DLD1 (cell line): ENCODE results near the gene ZNF527.
"Not testable (repeated sequence)": the region's sequence is repeated elsewhere in the genome, so short reads cannot be mapped to it uniquely, and the experiment has no call there.

Experiments used
- in situ Hi-C: cut with HindIII; loops from 2 replicates; pipeline ENCODE4 v1.10.0; 2017; ENCODE audit warnings: low sequenced_read_pairs

Gene ZNF527

DNA sequence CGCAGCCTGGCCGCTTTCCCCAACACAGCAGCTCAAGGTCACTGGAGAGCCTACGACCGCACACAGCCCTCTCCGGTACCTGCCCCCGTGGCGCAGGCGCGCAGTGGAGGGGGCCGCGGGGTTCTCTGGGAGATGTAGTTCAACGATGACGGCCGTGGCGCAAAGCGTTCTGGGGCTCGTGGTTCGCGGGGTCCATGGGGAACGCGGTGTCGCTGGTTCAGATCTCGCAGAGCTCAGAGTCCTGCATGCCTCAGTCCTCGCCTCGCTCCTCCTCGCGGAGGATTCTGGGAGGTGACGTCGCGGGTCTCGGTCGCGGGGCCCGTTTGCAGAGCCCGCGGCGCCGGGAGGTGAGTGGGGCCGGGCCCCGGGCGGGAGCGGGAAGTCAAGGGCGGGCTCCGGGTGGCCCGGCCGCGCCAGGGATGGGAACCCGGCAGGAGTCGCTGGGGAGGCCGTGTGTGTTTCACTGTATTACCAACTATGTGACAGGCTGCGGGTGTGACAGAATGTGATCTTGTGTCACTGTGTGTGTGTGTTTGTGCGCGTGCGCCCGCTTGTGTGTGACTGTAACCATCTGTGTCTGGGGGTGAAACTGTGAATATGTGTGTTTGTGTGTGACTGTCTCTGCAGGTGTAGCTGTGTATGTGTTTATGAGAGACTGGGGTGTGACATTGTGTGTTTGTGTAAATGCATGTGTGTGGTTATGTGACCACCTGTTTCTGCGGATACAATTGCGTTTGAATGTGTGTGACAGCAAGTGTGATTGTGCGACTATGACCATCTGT is at the start of gene ZNF527:
ZNF527 (plus strand) TSS at position 220 of the 782 bp plus-strand sequence. CDS start 3,100 bp downstream, outside the sequence.
- in situ Hi-C loops: no loop called here

GRCh38 chr19:37329686-37330085 is 41.2 kb upstream of the ZNF527 start:
- in situ Hi-C loops: no loop called here

DNA sequence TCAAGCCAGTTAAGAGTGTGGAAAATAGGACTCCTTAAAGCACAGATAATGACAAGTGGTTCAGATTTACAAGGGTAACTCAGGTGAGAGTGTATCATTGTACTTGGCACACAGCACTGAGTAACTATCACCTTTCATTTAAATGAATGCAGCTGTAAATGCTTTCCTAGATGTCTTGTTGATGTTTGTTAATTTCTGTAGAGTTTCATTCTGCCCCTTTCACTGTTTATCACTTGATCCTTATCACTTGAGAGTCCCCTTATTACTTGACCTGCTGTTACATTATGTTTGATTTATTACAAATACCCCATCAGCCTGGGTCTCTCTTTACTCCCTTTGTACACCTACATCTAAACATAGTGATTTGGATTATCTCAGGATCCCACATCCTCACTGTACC is 38.1 kb upstream of the ZNF527 start:
- in situ Hi-C loops: no loop called here

GRCh38 chr19:37333457-37333856 is 37.4 kb upstream of the ZNF527 start:
- in situ Hi-C loops: no loop called here

- in situ Hi-C loops: no loop called here
Observed at GRCh38 chr19:37334179-37335071, 36.5 kb upstream of the ZNF527 start.

DNA sequence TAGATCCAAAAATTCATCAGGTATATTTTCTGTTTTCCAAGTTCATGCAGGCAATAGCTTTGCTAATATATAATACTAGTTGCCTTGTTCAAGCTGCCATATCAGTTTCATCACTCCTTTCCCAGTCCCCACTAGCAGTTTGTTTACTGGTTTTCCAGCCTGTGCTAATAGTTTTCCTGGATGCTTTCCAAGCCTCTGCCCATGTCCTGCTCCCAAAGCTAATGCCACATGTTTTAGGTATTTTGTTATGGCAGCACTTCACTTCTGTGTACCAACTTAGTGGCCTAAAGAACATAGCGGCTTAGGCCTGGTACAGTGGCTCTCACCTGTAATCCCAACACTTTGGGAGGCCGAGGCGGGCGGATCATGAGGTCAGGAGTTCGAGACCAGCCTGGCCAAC is 28.1 kb upstream of the ZNF527 start:
- in situ Hi-C loops: no loop called here

GRCh38 chr19:37346091-37346490 is 24.8 kb upstream of the ZNF527 start:
- in situ Hi-C loops: no loop called here

DNA sequence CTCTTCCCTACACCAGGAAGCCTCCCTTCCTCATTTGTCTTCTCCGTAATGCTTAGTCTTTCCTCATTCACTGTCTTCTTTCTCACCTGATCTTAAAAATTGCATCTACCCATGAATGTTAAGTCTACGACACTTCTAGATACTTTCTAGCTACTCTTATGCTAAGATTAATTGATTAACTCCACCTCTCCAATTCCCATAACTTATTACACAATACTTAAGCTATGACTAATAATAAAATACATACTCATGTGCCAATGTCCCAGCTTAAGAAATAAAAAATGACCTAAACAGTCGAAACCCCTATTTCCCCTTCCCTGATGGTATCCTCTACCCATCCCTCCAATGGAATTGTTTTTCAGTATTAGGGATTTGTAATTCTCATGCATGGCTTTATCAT is 22.8 kb upstream of the ZNF527 start:
- in situ Hi-C loops: no loop called here

DNA sequence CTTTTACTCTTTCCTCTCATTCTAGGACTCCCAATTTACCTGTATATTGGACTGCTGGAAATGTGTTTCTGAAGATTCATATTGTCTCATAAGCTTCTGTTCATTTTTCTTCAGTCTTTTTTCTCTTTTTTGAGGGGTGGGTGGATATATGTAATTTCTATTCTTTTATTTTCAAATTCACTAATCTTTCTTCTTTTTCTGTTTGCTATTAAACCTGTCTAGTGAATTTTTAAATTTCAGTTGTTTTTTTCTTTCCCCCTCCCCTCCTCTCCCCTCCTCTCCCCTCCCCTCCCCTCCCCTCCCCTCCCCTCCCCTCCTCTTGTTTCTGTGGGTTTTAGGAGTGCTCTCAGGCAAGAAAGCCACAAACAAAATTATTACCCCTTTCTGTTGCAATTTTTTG is 16.9 kb upstream of the ZNF527 start:
- in situ Hi-C loops: no loop called here

- in situ Hi-C loops: no loop called here
Observed at GRCh38 chr19:37355901-37356300, 15.0 kb upstream of the ZNF527 start.

DNA sequence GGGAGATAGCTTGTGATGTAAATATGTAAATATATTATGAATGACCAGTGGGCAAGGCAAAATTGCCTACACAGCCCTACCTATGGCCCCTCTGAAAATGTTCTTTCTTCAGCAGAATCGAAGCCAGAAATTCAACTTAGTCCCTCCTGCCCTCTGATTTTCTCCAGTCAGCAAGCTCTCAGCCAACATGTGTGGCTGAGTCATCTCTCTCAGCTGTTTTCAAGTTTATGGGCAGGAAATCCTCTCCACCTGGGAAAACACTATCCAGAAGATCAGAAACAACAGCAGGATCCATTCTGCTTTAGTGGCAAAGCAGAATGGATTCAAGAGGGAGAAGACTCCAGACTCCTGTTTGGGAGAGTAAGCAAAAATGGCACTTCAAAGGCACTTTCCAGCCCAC is 8.9 kb upstream of the ZNF527 start:
- in situ Hi-C loops: no loop called here

- in situ Hi-C loops: no loop called here
Observed at GRCh38 chr19:37362733-37363132, 8.2 kb upstream of the ZNF527 start.

GRCh38 chr19:37370386-37370879 is 466 bp upstream of the ZNF527 start:
- in situ Hi-C loops: not testable (repeated sequence)

DNA sequence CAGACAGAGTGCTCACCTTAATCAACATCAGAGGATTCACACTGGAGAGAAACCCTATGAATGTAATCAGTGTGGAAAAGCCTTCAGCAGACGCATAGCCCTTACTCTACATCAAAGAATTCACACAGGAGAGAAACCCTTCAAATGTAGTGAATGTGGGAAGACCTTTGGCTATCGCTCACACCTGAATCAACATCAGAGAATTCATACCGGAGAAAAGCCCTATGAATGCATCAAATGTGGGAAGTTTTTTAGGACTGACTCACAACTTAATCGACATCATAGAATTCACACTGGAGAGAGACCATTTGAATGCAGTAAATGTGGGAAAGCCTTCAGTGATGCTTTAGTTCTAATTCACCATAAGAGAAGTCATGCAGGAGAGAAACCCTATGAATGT is 18.3 kb downstream of the ZNF527 start:
- in situ Hi-C loops: no loop called here

GRCh38 chr19:37391399-37391798 is 20.5 kb downstream of the ZNF527 start:
- in situ Hi-C loops: not testable (repeated sequence)

GRCh38 chr19:37401078-37401477 is 30.2 kb downstream of the ZNF527 start:
- in situ Hi-C loops: no loop called here

DNA sequence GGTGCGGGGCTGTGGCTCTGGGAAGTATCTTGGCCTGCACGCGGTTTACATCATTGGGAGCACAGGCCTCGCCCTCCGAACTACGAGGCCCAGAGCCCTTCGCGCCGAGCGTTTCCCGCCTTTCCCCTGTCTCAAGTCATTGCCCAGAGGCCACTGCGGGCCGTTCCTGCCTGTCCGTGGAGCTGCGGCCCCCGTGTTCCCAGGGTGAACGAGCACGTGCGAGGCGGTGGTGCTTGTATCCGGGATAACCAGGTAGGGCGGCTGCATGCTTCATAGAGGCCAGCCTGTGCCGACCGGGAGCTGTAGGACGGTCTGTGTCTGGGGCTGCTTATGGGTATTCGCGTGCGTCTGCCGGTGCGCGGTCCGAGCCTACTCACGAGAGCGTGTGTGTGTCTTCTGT is 32.5 kb downstream of the ZNF527 start:
- in situ Hi-C loops: no loop called here

DNA sequence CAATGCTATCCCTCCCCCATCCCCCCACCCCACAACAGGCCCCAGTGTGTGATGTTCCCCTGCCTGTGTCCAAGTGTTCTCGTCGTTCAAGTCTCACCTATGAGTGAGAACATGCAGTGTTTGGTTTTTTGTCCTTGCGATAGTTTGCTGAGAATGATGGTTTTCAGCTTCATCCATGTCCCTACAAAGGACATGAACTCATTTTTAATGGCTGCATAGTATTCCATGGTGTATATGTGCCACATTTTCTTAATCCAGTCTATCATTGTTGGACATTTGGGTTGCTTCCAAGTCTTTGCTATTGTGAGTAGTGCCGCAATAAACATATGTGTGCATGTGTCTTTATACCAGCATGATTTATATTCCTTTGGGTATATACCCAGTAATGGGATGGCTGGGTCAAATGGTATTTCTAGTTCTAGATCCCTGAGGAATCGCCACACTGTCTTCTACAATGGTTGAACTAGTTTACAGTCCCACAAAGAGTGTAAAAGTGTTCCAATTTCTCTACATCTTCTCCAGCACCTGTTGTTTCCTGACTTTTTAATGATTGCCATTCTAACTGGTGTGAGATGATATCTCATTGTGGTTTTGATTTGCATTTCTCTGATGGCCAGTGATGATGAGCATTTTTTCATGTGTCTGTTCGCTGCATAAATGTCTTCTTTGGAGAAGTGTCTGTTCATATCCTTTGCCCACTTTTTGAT is 35.4 kb downstream of the ZNF527 start:
- in situ Hi-C loops: not testable (repeated sequence)

DNA sequence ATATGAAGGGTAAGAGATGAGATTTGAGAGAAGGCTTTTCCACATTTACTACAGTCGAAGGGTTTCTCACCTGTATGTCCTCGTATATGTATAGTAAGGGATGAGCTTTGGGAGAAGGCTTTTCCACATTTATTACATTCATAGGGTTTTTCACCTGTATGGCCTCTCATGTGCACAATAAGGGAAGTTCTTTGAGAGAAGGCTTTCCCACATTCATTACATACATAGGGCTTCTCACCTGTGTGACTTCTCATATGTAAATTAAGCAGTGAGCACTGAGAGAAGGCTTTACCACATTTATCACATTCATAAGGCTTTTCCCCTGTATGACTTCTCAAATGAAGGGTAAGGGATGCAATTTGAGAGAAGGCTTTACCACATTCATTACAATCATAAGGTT is 41.8 kb downstream of the ZNF527 start:
- in situ Hi-C loops: no loop called here

DNA sequence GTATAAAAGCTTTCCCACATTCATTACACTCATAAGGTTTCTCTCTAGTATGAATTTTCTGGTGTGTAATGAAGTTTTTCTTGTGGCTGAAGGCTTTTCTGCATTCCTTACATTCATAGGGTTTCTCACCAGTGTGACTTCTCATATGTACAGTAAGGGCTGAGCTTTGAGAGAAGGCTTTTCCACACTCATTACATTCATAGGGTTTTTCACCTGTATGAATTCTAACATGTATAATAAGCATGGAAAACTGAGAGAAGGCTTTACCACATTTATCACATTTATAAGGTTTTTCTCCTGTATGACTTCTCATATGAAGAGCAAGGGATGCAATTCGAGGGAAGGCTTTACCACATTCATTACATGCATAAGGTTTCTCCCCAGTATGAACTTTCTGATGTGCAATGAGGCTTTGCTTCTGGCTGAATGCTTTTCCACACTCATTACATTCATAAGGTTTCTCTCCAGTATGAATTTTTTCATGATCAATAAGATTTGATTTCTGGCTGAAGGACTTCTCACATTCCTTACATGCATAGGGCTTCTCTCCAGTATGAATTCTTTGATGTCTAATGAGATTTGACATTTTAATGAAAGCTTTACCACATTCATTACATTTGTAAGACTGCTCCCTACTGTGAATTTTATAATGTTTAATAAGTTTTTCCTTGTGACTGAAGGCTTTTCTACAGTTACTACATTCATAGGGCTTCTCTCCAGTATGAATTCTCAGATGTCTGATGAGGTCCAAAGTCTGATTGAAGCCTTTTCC is 42.6 kb downstream of the ZNF527 start:
- in situ Hi-C loops: no loop called here
